DOHH2 (cell line): ENCODE measurements around the gene L3MBTL3.

ENCODE experiments used
- EZH2phosphoT487 ChIP-seq: fragments of 200-600 bp; sonication (generic); IDR thresholded peaks from 2 replicates; pipeline ENCODE4 v1.6.1; 2017; ENCODE audit warnings: borderline replicate concordance, mild to moderate bottlenecking, antibody characterized with exemption, low read length, moderate library complexity, mixed read lengths
- TF ChIP-seq, protein P1 (sequence below): fragments of 200-600 bp; sonication (generic); IDR thresholded peaks from one replicate; pipeline ENCODE4 v1.5.1; 2014; ENCODE audit warnings: antibody characterized with exemption, mild to moderate bottlenecking, low read depth, low read length; ENCODE audit not compliant: poor library complexity, severe bottlenecking

- TF ChIP-seq, protein P1, sequence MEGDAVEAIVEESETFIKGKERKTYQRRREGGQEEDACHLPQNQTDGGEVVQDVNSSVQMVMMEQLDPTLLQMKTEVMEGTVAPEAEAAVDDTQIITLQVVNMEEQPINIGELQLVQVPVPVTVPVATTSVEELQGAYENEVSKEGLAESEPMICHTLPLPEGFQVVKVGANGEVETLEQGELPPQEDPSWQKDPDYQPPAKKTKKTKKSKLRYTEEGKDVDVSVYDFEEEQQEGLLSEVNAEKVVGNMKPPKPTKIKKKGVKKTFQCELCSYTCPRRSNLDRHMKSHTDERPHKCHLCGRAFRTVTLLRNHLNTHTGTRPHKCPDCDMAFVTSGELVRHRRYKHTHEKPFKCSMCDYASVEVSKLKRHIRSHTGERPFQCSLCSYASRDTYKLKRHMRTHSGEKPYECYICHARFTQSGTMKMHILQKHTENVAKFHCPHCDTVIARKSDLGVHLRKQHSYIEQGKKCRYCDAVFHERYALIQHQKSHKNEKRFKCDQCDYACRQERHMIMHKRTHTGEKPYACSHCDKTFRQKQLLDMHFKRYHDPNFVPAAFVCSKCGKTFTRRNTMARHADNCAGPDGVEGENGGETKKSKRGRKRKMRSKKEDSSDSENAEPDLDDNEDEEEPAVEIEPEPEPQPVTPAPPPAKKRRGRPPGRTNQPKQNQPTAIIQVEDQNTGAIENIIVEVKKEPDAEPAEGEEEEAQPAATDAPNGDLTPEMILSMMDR: no peak
- no peak for TF ChIP-seq EZH2phosphoT487
Observed at GRCh38 chr6:130138909-130139242, 120.5 kb downstream of the L3MBTL3 start.
